HG02938 (cell line): ENCODE results near the gene S1PR5.
"Not testable (repeated sequence)": the region's sequence is repeated elsewhere in the genome, so short reads cannot be mapped to it uniquely, and the experiment has no call there.

ENCODE experiments used
- ATAC-seq: cut with Tn5 transposase; IDR thresholded peaks from one replicate; pipeline ENCODE4 v1.9.1; 2021; ENCODE audit warnings: mild to moderate bottlenecking, moderate library complexity; ENCODE audit not compliant: unreplicated experiment

The S1PR5 gene

DNA sequence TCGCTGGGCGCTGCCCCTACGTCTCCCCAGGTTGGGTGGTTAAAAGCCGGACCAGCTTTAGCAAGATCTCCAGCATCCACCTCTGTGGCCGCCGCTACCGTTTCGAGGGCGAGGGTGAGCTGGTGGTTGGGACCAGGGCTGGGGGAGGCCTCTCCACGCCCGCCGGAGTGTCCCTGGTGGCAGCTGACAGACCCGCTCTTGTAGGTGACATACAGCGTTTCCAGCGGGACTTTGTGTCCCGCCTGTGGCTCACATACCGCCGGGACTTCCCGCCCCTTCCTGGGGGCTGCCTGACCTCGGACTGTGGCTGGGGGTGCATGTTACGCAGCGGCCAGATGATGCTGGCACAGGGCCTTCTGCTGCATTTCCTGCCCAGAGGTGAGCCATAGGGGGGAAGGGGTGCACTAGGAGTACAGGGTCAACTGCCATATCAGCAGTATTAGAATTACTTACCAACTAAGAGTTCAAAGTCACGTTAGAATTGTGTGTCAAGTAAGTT is 27.6 kb upstream of the S1PR5 start:
- no peak for ATAC-seq

DNA sequence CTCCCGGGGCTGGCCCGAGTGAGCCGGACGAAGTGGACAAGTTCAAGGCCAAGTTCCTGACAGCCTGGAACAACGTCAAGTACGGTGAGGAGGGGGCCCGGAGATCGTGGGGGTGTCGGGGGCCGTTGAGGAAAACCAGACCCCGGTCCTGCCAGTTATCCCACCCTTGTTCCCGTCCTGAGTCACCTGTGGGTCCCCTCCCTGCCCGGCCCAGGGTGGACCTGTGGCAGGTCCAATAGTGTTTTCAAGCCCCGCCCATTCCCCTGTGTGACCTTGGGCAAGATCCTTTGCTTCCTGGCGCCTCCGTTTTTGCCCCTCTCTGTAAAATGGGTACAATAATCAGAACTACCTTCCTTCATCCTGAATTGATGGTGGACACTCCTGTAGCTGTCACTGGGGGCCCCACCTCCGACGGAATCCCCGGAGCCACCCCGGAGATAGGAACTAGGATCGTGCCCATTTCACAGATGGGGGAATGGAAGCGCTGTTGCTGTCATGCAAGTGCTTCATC is 27.1 kb upstream of the S1PR5 start:
- no peak for ATAC-seq

DNA sequence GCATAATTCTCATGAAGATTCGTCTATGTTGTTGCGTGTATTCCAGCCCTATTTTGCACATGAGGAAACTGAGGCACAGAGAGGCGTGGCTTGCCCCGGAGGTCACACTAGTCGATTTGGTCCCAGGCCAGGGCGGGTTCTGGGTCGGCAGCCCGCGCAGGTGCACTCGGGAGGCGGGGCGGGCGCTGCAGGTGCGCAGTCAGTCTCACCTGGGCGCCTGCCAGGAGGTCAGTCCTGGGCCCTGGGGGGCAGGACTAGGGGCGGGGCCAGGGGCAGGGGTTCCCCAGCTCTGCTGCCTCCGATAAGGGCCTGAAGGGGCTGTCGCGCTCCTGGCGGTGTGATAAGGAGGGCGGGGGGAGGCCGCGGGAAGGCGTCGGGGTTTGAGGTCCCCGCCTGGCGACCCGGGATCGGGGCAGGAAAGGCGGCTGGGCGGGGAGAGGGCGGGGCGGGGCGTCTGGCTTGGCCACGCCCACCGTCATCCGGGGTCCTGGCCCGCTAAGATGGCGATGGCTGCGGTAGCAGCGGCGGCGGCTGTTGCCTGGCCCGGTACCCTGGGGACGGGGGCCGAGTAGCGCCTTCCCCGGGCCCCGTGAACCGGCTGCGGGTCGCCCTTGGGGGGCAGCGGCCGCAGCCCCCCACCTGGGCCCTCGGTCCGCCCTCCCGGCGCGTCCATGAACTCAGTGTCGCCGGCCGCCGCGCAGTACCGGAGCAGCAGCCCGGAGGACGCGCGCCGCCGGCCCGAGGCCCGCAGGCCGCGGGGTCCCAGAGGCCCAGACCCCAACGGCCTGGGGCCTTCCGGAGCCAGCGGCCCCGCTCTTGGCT is 26.4 kb upstream of the S1PR5 start, which contains the start of gene ATG4D:
Gene ATG4D, plus strand, starts transcription at position 485 of the 822 bp plus-strand sequence. Its CDS starts 187 bp downstream, at position 672.
- ATAC-seq, result peak; percentile 66

DNA sequence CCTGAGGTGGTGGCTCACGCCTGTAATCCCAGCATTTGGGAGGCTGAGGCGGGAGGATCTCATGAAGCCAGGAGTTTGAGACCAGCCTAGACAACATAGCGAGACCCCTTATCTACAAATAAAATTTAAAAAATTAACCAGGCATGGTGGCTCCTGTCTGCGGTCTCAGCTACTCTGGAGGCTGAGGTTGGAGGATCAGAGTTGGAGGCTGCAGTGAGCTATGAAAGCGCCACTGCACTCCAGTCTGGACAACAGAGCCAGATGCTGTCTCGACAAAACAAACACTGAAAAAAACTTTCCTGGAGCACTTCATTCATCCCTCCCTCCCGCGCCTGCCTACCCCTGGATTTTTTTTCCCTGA is 25.8 kb upstream of the S1PR5 start:
- ATAC-seq, result no peak

DNA sequence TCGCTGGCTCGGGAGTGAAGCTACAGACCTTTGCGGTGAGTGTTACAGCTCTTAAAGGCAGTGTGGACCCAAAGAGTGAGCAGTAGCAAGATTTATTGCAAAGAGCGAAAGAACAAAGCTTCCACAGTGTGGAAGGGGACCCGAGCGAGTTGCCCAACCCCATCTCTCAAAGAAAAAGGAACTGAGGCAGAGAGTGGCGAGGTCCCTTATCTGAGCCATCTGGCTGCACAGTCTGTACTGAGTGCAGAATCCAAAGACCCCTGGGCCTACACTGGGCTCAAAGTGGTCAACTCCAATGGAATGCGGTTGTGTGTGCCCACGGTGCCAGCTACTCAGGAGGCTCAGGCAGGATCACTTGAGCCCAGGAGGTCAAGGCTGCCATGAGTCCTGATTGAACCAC is 21.8 kb upstream of the S1PR5 start:
- not testable (repeated sequence) for ATAC-seq

DNA sequence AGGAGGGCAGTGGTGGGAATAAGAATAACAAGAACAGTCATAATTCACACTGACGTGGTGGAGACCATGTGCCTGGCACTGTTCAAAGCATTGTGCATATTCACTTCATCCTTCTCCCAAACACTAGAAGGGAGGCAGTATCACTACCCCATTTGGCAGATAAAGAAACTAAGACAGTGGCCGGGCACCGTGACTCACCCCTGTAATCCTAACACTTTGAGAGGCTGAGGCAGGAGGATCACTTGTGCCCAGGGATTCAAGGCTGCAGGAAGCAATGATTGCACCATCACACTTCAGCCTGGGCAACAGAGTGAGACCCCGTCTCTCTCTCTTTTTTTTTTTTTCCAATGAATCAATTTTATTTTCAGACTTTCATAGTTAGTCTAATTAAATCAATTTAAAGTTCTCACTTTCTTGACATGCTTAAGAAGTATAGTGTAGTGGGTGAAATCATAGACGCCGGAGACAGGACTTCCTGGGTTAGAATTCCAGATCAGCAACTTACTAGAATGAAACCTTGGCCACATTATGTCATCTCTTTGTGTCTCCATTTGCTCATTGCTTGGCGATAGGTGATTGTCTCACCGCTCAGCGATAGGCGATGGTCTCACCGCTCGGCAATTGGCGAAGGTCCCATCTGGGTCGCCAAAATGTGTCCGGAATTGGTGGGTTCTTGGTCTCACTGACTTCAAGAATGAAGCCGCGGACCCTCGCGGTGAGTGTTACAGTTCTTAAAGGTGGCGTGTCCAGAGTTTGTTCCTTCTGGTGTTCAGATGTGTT is 21.1 kb upstream of the S1PR5 start:
- ATAC-seq, result no peak

DNA sequence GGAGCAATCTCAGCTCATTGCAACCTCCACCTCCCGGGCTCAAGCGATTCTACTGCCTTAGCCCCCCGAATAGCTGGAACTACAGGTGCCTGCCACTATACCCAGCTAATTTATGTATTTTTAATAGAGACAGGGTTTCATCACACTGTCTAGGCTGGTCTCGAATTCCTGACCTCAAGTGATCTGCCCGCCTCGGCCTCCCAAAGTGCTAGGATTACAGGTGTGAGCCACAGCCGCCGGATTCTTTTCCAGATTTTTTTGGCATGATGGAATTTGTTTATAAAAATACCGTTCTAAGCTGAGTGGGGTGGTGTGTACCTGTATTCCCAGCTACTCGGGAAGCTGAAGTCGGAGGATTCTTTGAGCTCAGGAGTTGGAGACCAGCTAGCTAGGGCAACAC is 20.4 kb upstream of the S1PR5 start:
- no peak for ATAC-seq

DNA sequence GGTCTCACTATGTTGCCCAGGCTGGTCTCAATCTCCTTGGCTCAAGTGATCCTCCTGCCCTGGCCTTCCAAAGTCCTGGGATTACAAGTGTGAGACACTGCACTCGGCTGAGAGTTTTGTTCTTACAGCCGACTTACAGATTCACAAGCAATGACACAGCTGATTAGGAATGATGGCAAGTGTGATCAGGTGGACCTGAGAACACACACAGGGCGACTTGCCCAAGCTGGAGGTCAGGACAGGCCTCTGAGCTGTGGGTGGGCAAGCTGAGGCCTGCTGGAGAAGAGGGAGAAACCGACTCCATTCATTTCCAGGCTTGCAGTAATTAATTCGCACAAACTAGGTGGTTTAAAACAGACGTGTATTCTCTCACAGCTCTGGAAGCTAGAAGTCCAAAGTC is 18.4 kb upstream of the S1PR5 start:
- no peak for ATAC-seq

DNA sequence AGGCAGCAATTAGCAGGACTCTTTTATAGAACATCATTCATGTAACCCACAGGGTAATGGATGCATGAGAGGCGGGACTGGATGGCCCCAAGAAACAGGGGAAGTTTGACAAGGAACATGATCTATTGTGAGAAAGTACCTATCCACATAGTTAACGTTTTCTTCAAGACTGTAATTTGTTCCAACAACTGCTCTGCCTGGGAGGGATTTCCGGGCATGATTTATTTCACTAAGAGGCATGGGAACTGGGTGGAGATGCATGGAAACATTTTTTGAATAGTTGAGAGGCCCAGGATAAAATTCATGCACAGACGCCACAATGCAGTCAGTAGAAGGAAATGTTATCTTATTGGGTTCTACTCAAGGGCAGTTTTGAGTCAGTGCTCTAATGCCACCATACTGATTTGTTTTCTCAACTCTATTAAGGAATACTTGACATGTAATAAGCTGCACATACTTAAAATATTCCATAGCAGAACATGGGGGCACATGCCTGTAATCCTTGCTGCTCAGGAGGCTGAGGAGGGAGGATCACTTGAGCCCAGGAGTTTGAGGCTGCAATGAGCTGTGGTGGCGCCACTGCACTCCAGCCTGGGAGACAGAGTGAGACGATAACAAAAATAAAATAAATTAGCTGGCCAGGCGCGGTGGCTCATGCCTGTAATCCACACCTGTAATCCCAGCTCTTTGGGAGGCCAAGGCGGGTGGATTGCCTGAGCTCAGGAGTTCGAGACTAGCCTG is 16.6 kb upstream of the S1PR5 start:
- ATAC-seq, result no peak

DNA sequence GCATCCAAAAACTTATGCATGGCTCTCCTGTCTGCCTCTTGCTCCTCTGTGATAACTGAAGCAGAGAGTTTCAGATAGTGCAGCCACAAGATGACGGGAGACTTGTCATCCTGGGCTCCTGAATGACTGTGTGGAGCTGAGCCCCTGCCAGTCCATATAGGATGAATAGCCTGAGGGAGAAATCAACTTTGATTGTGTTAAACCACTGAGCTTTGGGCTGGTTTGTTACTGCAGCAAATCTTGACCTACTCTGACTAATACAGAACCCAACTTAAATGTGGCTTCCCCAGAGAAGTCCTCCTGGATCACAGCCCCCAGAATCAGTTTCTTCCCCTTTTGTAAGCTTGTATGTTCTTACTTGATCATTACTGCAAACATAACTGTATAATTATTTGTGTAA is 15.2 kb upstream of the S1PR5 start:
- ATAC-seq, result no peak

DNA sequence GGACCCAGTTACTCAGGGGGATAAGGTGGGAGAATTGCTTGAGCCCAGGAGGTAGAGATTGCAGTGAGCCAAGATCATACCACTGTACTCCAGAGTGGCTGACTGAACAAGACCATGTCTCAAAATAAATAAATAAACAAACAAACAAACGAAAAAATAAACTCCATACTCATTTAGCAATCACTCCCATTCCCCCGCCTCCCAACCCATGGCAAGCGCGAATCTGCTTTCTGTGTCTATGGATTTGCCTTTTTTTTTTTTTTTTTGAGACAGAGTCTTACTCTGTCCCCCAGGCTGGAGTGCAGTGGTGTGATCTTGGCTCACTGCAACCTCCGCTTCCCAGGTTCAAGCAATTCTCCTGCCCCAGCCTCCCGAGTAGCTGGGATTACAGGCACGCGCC is 9.6 kb upstream of the S1PR5 start:
- not testable (repeated sequence) for ATAC-seq

DNA sequence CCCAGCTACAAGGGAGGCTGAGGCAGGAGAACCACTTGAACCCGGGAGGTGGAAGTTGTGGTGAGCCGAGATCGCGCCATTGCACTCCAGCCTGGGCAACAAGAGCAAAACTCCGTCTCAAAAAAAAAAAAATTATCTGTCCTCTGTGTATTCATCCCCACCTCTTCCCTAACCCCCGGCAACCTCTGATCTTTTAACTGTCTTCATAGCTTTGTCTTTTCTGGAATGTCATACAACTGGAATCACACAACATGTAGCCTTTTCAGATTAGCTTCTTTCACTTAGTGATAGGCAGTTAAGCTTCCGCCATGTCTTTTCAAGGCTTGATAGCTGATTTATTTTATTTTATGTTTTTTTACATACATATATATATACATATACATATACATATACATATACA is 8.4 kb upstream of the S1PR5 start:
- ATAC-seq, result no peak

DNA sequence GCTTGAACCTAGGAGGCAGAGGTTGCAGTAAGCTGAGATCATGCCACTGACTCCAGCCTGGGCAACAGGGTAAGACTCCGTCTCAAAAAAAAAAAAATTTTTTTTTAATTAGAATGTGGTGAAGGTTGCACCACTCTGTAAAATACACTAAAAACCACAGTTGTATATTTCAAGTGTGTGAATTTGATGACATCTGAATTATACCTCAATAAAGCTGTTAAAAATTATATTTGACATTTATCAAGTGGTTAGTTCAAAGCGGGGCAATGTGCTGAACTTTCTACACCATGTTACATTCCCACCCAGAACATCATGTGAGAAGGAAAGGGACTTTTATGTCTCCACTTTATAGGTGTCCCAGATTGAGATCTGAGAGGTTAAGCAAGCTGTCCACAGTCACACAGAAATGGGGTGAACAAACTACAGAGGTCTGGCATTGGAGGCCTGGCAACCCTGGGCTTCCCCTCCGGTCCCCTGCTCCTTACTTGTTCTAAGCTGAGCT is 5.9 kb upstream of the S1PR5 start:
- no peak for ATAC-seq

DNA sequence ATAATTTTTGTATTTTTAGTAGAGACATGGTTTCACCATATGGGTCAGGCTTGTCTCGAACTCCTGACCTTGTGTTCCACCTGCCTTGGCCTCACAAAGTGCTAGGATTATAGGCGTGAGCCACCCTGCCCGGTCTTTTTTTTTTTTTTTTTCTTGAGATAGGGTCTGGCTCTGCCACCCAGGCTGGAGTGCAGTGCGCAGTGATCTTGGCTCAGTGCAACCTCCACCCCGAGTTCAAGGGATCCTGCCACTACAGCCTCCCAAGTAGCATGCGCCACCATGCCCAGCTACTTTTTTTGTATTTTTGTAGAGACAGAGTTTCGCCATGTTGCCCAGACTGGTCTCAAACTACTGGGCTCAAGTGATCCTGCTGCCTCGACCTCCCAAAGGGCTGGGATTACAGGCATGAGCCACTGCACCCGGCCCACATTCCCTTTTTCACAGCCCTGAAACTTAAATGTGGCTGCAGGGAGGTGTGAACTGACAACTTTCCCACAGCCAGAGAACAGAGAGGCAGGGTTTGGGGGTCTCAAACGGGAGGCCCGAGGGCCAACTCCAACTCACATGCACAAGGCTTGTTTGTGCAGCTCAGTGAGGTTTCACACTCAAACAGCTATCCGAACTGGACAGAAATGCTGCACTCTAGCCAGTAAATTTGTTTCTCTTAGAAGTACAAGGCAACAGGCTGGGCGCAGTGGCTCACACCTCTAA is 4.4 kb upstream of the S1PR5 start:
- no peak for ATAC-seq

DNA sequence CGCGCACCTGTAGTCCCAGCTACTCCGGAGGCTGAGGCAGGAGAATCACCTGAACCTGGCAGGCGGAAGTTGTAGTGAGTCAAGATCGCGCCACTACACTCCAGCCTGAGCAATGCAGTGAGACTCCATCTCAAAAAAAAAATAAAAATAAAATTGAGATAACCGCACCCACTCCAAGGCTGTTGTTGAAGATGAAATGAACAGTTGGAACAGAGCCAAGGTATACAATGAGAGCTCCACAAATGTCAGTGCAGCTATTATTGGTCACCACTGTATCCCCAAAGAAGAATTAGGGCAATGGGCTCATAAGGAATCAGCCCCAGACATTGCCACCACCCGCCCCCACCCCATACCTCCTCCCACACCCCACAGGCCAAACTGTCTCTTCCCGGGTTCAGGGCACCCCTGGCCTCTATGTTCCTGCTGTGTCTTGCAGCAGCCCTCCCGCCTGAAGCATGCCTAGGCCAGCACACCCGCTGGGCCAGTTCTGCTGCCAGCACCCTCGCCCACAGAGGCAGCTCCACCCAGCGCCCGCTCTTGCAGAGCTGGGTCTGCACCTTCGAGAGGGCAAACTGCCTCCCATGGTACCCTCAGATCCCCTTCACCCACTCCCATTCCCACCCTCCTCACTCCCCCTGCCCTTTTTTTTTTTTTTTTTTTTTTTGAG is 3.5 kb upstream of the S1PR5 start:
- ATAC-seq, result no peak

DNA sequence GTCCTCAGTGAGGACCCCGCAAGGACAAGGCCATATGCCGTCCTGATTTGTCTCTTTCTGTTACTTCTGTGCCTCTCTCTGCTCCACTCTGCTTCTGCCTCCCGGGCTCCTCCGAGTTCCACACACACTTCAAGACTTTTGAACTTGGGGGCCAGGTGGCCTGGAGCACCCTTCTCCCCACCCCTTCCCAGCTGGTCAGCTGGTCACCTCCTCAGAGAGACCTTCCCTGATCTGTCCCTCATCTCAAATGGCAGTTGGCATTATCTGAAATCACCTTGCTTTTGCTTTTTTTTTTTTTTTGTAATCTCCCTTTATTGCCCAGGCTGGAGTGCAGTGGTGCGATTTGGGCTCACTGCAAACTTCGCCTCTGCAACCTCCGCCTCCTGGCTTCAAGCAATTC is 2.2 kb upstream of the S1PR5 start:
- no peak for ATAC-seq

DNA sequence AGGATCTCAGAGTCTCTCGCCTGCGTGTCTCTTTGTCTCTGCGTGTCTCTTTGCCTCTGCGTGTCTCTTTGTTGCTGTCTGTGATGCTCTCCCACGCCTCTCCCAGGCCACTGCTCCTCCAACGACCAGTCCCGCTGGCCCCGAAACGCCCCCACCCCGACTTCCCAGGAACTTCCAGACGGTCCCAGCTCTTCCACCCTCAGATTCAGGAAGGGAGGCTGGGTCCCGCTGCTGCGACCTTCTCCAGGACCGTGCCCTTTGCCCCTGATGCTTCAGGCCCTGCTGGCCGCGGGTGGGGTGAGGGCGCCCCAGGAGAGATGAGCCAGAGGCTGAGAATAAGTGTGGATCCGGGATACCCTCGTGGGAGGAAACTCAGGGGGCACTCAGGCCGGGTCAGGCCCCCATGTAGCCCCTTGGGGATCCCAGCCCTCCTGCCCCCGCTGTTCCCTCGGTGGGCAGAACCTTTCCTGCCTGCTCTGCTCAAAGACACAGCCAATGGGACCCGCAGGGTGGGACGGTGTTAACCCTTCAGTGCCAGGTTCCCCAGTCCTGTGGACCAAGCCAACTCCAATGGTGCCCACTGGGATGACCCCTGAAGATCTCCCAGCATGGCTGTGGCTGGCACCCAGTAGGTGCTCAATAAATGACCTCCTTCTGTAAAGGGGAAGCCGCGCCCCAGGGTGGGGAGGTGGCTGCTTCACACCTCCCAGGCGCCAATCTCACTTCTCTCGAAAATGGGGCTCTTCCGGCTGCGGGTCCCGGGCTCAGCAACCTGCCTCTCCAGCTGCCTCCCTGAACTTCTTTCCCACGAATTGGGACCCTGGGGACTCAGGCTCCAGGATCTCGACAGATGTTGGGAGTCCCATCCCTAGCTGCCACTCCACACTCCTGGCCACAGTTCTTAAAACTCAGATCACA is 1.5 kb upstream of the S1PR5 start:
- no peak for ATAC-seq

DNA sequence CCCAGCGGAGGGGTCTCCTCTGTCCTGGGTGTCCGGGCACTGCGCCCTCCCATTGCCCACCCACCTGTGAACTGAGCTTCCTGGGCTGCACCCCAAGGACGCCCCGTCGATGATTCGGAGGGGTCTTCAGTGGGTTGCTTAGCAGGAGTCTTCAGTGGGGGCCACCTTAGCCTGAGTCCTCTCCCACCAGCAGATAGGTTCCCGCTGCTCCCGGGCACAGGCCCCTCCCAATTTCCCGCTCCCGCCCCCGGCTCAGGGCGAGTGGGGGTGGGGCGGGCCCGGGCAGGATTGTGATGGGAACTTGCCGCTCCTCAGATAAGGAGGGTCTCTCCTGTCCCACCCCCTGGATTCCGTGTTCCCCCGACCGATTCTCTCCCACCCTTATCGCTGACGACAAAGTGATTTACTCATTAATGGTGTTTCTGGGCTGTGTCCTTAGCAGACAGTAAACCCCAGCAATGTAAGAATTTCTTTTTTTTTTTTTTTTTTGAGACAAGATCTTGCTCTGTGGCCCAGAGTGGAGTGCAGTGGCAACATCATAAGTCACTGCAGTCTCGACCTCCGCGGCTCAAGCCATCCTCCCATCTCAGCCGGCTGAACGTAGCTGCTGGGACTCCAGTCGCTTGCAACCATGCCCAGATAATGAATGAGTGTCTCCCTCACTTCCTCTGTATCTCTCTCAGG is 655 bp upstream of the S1PR5 start:
- ATAC-seq, result no peak
